ENCODE results near the gene VPS37C. TPM values are rescaled to one million over a fixed set of nuclear protein-coding genes. Genes with fewer than 3 reads are reported as not detected.

The VPS37C gene
- total RNA-seq, 1 donor from 2014 or later = 11.9 TPM

GRCh38 chr11:61092908-61093763, 68.1 kb downstream of the VPS37C start:
- DNase-seq = no peak

- DNase-seq = no peak
These were observed 68.9 kb downstream of the VPS37C start for GRCh38 chr11:61092280-61092766.

GRCh38 chr11:61091373-61092279, 69.6 kb downstream of the VPS37C start:
- DNase-seq = no peak

- DNase-seq = no peak
These were observed 70.2 kb downstream of the VPS37C start for GRCh38 chr11:61090982-61091372.

- no peak for DNase-seq
These were observed 70.7 kb downstream of the VPS37C start for GRCh38 chr11:61090521-61090920.

- DNase-seq = no peak
These were observed 71.3 kb downstream of the VPS37C start for GRCh38 chr11:61089806-61090491.

GRCh38 chr11:61087426-61088119, 73.7 kb downstream of the VPS37C start:
- no peak for DNase-seq

- DNase-seq = no peak
These were observed 77.6 kb downstream of the VPS37C start for GRCh38 chr11:61083601-61084147.

- DNase-seq = no peak
These were observed 78.2 kb downstream of the VPS37C start for GRCh38 chr11:61082931-61083531.

GRCh38 chr11:61082062-61082870, 79.0 kb downstream of the VPS37C start:
- DNase-seq = no peak

- no peak for DNase-seq
These were observed 80.1 kb downstream of the VPS37C start for GRCh38 chr11:61080986-61081590.

GRCh38 chr11:61080526-61080925, 80.7 kb downstream of the VPS37C start:
- DNase-seq = no peak

Other genes with a start within 250 kb of the VPS37C start
- 34.0 TPM for gene TMEM109, start 247.3 kb downstream of the VPS37C start, total RNA-seq
- gene TMEM132A, start 237.0 kb downstream of the VPS37C start, total RNA-seq = 29.7 TPM
- 8.0 TPM for gene SLC15A3, start 209.2 kb downstream of the VPS37C start, total RNA-seq
- gene CD6, start 189.7 kb downstream of the VPS37C start, total RNA-seq = not detected
- gene CD5, start 58.9 kb downstream of the VPS37C start, total RNA-seq = 0.31 TPM
- gene PGA3, start 42.1 kb upstream of the VPS37C start, total RNA-seq = not detected
- gene PGA4, start 60.9 kb upstream of the VPS37C start, total RNA-seq = 0.82 TPM
- gene PGA5, start 79.7 kb upstream of the VPS37C start, total RNA-seq = not detected
- gene VWCE, start 133.9 kb upstream of the VPS37C start, total RNA-seq = 0.41 TPM
- 326 TPM for gene DDB1, start 171.7 kb upstream of the VPS37C start, total RNA-seq
- 11.7 TPM for gene TKFC, start 171.8 kb upstream of the VPS37C start, total RNA-seq
- 14.2 TPM for gene CYB561A3, start 200.5 kb upstream of the VPS37C start, total RNA-seq
- 8.1 TPM for gene TMEM138, start 200.9 kb upstream of the VPS37C start, total RNA-seq
- 15.7 TPM for gene TMEM216, start 231.2 kb upstream of the VPS37C start, total RNA-seq

All from tongue (tissue), 2 donors.